Peyer's patch (tissue), 4 donors: ENCODE measurements around the gene EPS8L2. TPM values are rescaled to one million over a fixed set of nuclear protein-coding genes. Genes with fewer than 3 reads are reported as not detected.
"Not testable (repeated sequence)": the region's sequence is repeated elsewhere in the genome, so short reads cannot be mapped to it uniquely, and the experiment has no call there.

Experiments used
- DNase-seq, 3 donors: peaks; one replicate each; pipeline ENCODE4 v3.0.0-alpha.2; 2017 to 2019
- H3K27ac ChIP-seq, 4 donors: fragments of 200-600 bp; sonication (generic); one replicate each; pipeline ENCODE4 v1.5.1; 2016 to 2019
- H3K27me3 ChIP-seq, 2 donors: fragments of 200-600 bp; sonication (generic); one replicate each; pipeline ENCODE4 v1.5.1; 2019
- H3K36me3 ChIP-seq, 3 donors: fragments of 200-600 bp; sonication (generic); one replicate each; pipeline ENCODE4 v1.5.1; 2016 to 2019
- H3K4me1 ChIP-seq, 4 donors: fragments of 200-600 bp; sonication (generic); one replicate each; pipeline ENCODE4 v1.5.1; 2016 to 2019
- H3K4me3 ChIP-seq, 4 donors: fragments of 200-600 bp; sonication (generic); 1 replicate in 3 of 4; 2 replicates in 1 of 4; pipeline ENCODE4 v1.5.1; 2016 to 2019; ENCODE audit warnings: mild to moderate bottlenecking in 1 of 4
- H3K9me3 ChIP-seq, 4 donors: fragments of 200-600 bp; sonication (generic); one replicate each; pipeline ENCODE4 v1.5.1; 2016 to 2019; ENCODE audit warnings: mild to moderate bottlenecking in 1 of 4
- POLR2A ChIP-seq, 2 donors: fragments of 450-650 bp; IDR thresholded peaks; one replicate each; pipeline ENCODE4 v1.5.1; 2017; ENCODE audit warnings: antibody characterized with exemption in 2 of 2, mild to moderate bottlenecking in 2 of 2, moderate library complexity in 2 of 2
- total RNA-seq, 4 donors: library from RNA; depleted of rRNA; stranded (reverse); fragments of >200 nt; gene quantifications; one replicate each; pipeline ENCODE4 v1.1.0, GENCODE V29; 2016
- TF ChIP-seq, protein P1 (sequence below), 6 experiments: fragments of 450-650 bp in 4 of 6; fragments of 200-600 bp in 2 of 6; sonication (generic) in 1 of 6; IDR thresholded peaks; one replicate each; pipeline ENCODE4 v1.5.1; 2017 to 2019; ENCODE audit warnings: antibody characterized with exemption in 6 of 6, mild to moderate bottlenecking in 3 of 6, moderate library complexity in 1 of 6

Gene EPS8L2
- total RNA-seq, 4 donors from 2014 or later: 258 to 710 (median 672) TPM

DNA sequence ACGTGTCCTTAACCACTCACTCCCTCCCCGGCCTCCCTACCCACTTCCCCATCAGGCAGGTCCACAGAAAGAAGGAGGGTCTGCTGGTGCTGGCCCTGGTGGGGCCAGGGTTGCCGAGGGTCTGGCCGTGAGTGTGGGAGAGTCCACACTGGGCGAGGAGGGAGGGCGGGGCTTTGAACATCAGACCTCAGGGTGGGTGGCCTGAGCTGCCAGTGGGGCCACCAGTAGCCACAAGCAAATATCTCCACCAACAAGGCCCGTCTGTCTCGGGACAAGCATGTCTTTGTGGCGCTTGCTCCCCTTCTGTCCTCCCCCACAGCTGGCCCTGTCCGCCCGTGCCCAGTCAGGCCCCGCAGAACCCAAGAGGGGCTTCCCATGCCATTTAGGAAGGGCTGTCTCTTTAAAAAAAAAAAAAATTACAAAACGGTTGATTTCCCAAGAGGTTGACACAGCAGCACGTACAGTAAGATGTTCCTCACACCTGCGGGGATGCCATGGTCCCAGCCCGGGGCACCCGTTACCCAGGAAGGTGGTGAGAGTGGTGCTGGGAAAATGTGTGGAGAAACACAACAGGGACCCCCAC, 23.6 kb downstream of the EPS8L2 start:
- peaks cover 3 to 39% (median 16%) of the 10 kb centered on the region in 4 donors for H3K4me1 ChIP-seq
- no peak overlapping the region for H3K4me3 ChIP-seq
- no peaks in the 10 kb centered on the region for H3K9me3 ChIP-seq
- DNase-seq: no peak
- no peak overlapping the region for H3K27ac ChIP-seq
- H3K36me3 ChIP-seq: peaks cover 0 to 5% (median 0%) of the 10 kb centered on the region in 3 donors
- H3K27me3 ChIP-seq: no peaks in the 10 kb centered on the region
- TF ChIP-seq POLR2A (IDR thresholded peaks at IDR 0.05): no peak
- TF ChIP-seq, protein P1, sequence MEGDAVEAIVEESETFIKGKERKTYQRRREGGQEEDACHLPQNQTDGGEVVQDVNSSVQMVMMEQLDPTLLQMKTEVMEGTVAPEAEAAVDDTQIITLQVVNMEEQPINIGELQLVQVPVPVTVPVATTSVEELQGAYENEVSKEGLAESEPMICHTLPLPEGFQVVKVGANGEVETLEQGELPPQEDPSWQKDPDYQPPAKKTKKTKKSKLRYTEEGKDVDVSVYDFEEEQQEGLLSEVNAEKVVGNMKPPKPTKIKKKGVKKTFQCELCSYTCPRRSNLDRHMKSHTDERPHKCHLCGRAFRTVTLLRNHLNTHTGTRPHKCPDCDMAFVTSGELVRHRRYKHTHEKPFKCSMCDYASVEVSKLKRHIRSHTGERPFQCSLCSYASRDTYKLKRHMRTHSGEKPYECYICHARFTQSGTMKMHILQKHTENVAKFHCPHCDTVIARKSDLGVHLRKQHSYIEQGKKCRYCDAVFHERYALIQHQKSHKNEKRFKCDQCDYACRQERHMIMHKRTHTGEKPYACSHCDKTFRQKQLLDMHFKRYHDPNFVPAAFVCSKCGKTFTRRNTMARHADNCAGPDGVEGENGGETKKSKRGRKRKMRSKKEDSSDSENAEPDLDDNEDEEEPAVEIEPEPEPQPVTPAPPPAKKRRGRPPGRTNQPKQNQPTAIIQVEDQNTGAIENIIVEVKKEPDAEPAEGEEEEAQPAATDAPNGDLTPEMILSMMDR (IDR thresholded peaks at IDR 0.05): no peak

DNA sequence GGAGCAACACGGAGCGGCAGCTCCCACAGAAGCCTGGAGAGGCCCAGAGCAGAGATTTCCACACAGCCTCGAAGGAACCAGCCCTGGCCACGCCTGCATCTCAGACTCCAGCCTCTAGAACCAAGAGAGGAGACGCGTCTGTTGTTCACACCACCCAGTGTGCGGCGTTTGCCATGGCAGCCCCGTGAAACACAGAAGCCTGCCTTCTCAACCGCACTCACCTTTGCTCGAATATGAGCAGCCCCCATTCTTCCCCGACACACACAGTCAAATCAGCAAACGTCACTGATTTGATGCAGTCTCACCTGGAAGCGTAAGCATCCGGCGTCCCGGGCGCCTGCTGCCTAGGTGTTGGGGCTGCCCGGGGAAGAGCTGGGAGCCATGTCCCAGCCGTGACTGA, 27.0 kb downstream of the EPS8L2 start:
- Histone ChIP-seq H3K9me3 (no peaks in the 10 kb centered on the region), H3K27ac (no peak overlapping the region), H3K36me3 (no peaks in the 10 kb centered on the region), H3K4me1 (peaks cover 0 to 5% (median 0%) of the 10 kb centered on the region in 4 donors), H3K4me3 (no peak overlapping the region), H3K27me3 (no peaks in the 10 kb centered on the region)
- no peak for TF ChIP-seq POLR2A (IDR thresholded peaks at IDR 0.05)
- TF ChIP-seq, protein P1 (IDR thresholded peaks at IDR 0.05): no peak
- no peak for DNase-seq

DNA sequence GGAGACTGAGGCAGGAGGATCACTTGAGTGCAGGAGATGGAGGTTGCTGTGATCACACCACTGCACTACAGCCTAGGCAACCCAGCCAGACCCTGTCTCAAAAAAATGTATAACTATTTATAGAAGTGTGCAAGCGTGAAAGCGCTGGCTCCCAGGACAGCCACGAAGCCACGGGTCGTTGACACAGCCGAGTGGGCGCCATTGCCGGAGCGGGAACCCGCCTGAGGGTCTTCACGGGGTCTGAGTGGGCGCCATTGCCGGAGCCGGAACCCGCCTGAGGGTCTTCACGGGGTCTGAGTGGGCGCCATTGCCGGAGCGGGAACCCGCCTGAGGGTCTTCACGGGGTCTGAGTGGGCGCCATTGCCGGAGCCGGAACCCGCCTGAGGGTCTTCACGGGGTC, 28.5 kb downstream of the EPS8L2 start:
- DNase-seq, H3K9me3 ChIP-seq, H3K4me3 ChIP-seq, H3K4me1 ChIP-seq, H3K36me3 ChIP-seq, H3K27me3 ChIP-seq, H3K27ac ChIP-seq: not testable (repeated sequence)

DNA sequence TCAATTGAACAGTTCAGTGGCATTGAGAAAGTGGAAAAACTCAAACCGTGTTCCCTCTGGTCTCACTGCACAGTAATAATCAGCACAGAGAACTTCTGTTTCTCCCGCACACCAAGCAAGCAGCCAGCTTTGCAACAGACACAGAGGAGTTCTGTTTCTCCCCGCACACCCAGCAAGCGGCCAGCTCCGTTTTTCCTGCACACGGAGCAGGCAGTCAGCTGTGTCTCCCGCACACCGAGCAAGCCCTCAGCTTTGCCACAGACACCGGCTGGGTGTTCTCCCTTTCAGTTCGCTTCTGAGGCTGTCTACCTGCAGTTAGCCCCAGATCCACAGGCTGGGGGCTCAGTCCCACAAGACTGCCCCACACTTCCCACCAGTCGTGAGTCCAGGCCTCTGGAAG, 31.3 kb downstream of the EPS8L2 start:
- Histone ChIP-seq H3K9me3 (no peaks in the 10 kb centered on the region), H3K27me3 (no peaks in the 10 kb centered on the region), H3K36me3 (no peaks in the 10 kb centered on the region), H3K4me1 (no peaks in the 10 kb centered on the region), H3K4me3 (no peak overlapping the region), H3K27ac (no peak overlapping the region)
- TF ChIP-seq, protein P1 (IDR thresholded peaks at IDR 0.05): no peak
- TF ChIP-seq POLR2A (IDR thresholded peaks at IDR 0.05): no peak
- DNase-seq: no peak

DNA sequence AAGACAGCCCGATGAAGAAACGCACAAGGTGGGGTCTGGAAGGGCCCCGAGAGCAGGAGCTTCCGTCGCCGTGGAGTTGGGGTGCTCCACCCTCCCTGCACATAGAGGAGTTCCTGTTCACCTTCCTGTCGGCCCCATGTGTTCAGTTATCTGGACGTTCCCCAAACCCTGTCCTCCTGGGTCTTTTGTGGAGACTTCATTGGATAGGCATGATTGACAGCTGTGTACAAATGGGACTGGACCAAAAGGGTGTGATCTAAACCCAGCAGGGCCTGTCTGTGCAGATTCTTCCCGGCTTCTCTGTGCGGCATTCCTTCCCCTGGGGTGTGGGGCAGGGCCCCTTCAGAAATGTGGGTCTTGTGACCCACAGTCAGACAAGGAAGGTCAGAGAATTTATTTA, 31.9 kb downstream of the EPS8L2 start:
- not testable (repeated sequence) for H3K36me3 ChIP-seq, H3K4me3 ChIP-seq, H3K27me3 ChIP-seq, H3K4me1 ChIP-seq, DNase-seq, H3K9me3 ChIP-seq, H3K27ac ChIP-seq

DNA sequence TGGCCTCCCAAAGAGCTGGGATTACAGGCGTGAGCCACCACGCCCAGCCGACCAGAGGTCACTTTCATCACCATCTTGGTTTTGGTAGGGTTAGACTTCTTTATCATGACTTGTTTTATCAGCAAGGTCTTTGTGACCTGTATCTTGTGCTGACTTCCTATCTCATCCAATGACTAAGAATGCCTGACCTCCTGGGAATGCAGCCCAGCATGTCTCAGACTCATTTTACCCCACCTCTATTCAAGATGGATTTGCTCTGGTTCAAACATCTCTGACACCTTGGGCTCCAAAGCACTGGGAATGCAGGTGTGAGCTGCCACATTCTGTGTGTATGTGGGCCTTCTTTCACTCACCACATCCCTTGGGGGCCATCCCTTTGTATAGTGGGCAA, 36.1 kb downstream of the EPS8L2 start:
- no peak overlapping the region for H3K27ac ChIP-seq
- no peak overlapping the region for H3K4me3 ChIP-seq
- H3K9me3 ChIP-seq: no peaks in the 10 kb centered on the region
- H3K36me3 ChIP-seq: no peaks in the 10 kb centered on the region
- no peak for DNase-seq
- TF ChIP-seq, protein P1 (IDR thresholded peaks at IDR 0.05): no peak
- TF ChIP-seq POLR2A (IDR thresholded peaks at IDR 0.05): no peak
- peaks cover 0 to 4% (median 2%) of the 10 kb centered on the region in 4 donors for H3K4me1 ChIP-seq
- H3K27me3 ChIP-seq: no peaks in the 10 kb centered on the region
